SK-N-MC (cell line): ENCODE data around the gene PURA.

ENCODE experiments used
- DNase-seq: peaks from one replicate; pipeline ENCODE4 v3.0.0-alpha.2; 2011; ENCODE audit warnings: low read depth, low spot score
- H3K27ac ChIP-seq: fragments of 200-600 bp; sonication (generic); 2 replicates; pipeline ENCODE4 v1.5.1; 2016; ENCODE audit warnings: mixed run types
- H3K36me3 ChIP-seq: fragments of 200-600 bp; sonication (generic); 2 replicates; pipeline ENCODE4 v1.6.1; 2017; ENCODE audit warnings: antibody characterized with exemption, low read length, mixed read lengths; ENCODE audit not compliant: insufficient read depth
- H3K4me3 ChIP-seq: fragments of 200-600 bp; sonication (generic); 2 replicates; pipeline ENCODE4 v1.5.1; 2016
- H3K9ac ChIP-seq: fragments of 200-600 bp; sonication (generic); 2 replicates; pipeline ENCODE4 v1.8.0; 2017; ENCODE audit warnings: mixed run types, mixed read lengths; ENCODE audit not compliant: insufficient read length
- H3K9me3 ChIP-seq: fragments of 200-600 bp; sonication (generic); 2 replicates; pipeline ENCODE4 v1.6.1; 2017; ENCODE audit warnings: low read depth, mild to moderate bottlenecking, antibody characterized with exemption, low read length, moderate library complexity, mixed read lengths
- EZH2 ChIP-seq: fragments of 200-600 bp; sonication (generic); IDR thresholded peaks from one replicate; pipeline ENCODE4 v1.6.1; 2017; ENCODE audit warnings: antibody characterized with exemption
- FOXP2 ChIP-seq: optimal IDR thresholded peaks from 2 replicates; pipeline ENCODE3; 2011; ENCODE audit warnings: mild to moderate bottlenecking, moderate library complexity; ENCODE audit not compliant: insufficient read depth; ENCODE audit errors: extremely low read length, control extremely low read depth
- POLR2AphosphoS5 ChIP-seq: IDR thresholded peaks from 2 replicates; pipeline ENCODE4 v1.6.1; 2012; ENCODE audit warnings: mild to moderate bottlenecking, low read depth, low read length, borderline replicate concordance

The PURA gene

GRCh38 chr5:140141241-140141640, 27.3 kb downstream of the PURA start:
- H3K36me3 ChIP-seq, result no peaks in the 10 kb centered on the region
- no peak for TF ChIP-seq EZH2
- H3K9me3 ChIP-seq, result no peaks in the 10 kb centered on the region
- no peak overlapping the region for H3K4me3 ChIP-seq
- H3K9ac ChIP-seq, result no peak overlapping the region
- no peak overlapping the region for H3K27ac ChIP-seq
- no peak for DNase-seq

- DNase-seq, result no peak
- Histone ChIP-seq H3K36me3 (no peaks in the 10 kb centered on the region), H3K9me3 (no peaks in the 10 kb centered on the region), H3K9ac (no peak overlapping the region), H3K4me3 (no peak overlapping the region), H3K27ac (no peak overlapping the region)
- no peak for TF ChIP-seq POLR2AphosphoS5
- TF ChIP-seq EZH2, result no peak
- TF ChIP-seq FOXP2, result no peak
These were observed 28.3 kb downstream of the PURA start for GRCh38 chr5:140142246-140142645.

GRCh38 chr5:140142856-140143255, 28.9 kb downstream of the PURA start:
- no peak overlapping the region for H3K4me3 ChIP-seq
- no peak overlapping the region for H3K9ac ChIP-seq
- no peak overlapping the region for H3K27ac ChIP-seq
- no peaks in the 10 kb centered on the region for H3K36me3 ChIP-seq
- H3K9me3 ChIP-seq, result no peaks in the 10 kb centered on the region
- TF ChIP-seq FOXP2, result no peak
- no peak for TF ChIP-seq EZH2
- no peak for TF ChIP-seq POLR2AphosphoS5
- no peak for DNase-seq

DNA sequence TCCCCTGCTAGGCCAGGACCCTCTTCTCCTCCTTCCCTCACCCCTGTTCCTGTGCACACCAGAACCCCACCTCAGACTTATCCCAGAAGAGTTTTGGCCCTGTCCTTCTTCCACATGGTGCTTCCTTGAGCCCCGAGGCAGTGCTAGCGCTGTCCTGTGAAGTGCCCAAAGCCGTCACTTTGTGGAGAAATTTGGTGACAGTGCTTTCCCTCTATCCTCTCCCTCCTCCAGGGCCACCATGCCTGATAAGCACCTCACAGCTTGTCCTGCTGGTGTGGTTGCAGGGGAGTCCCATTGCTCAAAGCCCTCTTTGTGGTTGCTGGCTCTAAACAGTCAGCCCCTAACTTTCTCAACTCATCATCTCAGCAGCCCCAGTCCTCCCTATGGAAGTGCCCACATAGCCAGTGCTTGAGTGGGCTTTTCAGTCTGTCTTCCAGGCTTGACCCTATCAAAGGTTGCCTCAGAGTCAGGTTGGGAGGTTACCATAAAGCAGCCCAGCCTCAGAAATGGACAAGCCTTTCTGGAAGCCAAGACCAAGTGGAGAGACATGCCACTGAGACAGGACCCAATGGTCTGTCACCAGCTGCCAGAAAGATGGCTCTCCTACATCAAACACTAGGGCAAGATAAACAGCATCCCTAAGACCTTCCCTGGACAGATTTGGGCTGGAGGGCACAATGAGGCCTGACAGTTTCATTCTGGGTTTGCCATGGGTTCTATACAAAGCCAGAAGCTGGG, 29.8 kb downstream of the PURA start:
- Histone ChIP-seq H3K27ac (no peak overlapping the region), H3K36me3 (no peaks in the 10 kb centered on the region), H3K9ac (no peak overlapping the region), H3K9me3 (no peaks in the 10 kb centered on the region), H3K4me3 (no peak overlapping the region)
- no peak for DNase-seq
- TF ChIP-seq FOXP2 (no peak), POLR2AphosphoS5 (no peak), EZH2 (no peak)

GRCh38 chr5:140145256-140145655, 31.3 kb downstream of the PURA start:
- Histone ChIP-seq H3K9me3 (no peaks in the 10 kb centered on the region), H3K27ac (no peak overlapping the region), H3K36me3 (no peaks in the 10 kb centered on the region), H3K9ac (no peak overlapping the region), H3K4me3 (no peak overlapping the region)
- TF ChIP-seq FOXP2, result no peak
- no peak for TF ChIP-seq EZH2
- TF ChIP-seq POLR2AphosphoS5, result no peak
- no peak for DNase-seq

GRCh38 chr5:140145818-140146522, 32.1 kb downstream of the PURA start:
- TF ChIP-seq FOXP2, result no peak
- TF ChIP-seq POLR2AphosphoS5, result no peak
- TF ChIP-seq EZH2, result no peak
- Histone ChIP-seq H3K36me3 (no peaks in the 10 kb centered on the region), H3K27ac (no peak overlapping the region), H3K4me3 (no peak overlapping the region), H3K9ac (no peak overlapping the region), H3K9me3 (no peaks in the 10 kb centered on the region)
- no peak for DNase-seq

DNA sequence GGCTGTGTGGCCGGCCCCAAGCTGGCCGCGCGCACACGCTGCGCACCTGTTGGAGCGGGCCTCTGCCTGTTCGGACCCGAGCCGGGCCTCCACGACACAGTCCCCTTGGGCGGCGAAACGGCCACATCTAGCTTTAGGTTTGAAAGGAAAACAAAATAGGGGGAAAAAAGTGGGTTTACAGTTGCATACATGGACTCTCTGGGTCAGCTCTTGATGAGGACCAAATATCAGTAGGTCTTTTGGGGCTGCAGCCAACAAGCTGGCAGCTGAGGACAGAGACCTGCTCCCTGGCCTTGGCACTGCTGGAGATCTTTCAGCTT, 32.6 kb downstream of the PURA start:
- H3K36me3 ChIP-seq, result no peaks in the 10 kb centered on the region
- no peak overlapping the region for H3K9ac ChIP-seq
- no peak overlapping the region for H3K4me3 ChIP-seq
- no peaks in the 10 kb centered on the region for H3K9me3 ChIP-seq
- no peak overlapping the region for H3K27ac ChIP-seq
- no peak for TF ChIP-seq FOXP2
- no peak for TF ChIP-seq EZH2
- TF ChIP-seq POLR2AphosphoS5, result no peak
- DNase-seq, result no peak

DNA sequence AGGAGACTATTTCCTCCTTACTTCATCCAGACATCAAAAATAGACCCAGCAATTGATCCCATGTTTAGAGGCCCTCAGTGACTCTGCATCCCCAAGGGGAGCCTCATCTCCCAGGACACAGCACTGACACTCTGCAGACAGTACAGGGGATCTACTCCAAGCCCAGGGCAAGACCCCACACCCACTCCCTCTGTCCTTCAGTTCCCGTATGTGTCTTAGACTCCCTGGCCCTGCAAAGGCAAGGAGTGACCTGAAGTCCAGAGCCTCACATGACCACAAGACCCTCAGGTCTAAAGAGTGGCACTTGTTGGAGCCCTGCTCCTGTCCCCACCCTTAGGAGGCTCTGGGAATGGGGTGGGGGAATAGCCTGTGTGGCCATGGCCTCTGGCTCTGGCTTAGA, 33.6 kb downstream of the PURA start:
- H3K4me3 ChIP-seq, result no peak overlapping the region
- no peak overlapping the region for H3K27ac ChIP-seq
- H3K36me3 ChIP-seq, result no peaks in the 10 kb centered on the region
- no peaks in the 10 kb centered on the region for H3K9me3 ChIP-seq
- TF ChIP-seq POLR2AphosphoS5, result no peak
- TF ChIP-seq EZH2, result no peak
- TF ChIP-seq FOXP2, result no peak
- DNase-seq, result no peak
- H3K9ac ChIP-seq, result no peak overlapping the region

GRCh38 chr5:140148508-140148907, 34.6 kb downstream of the PURA start:
- no peak overlapping the region for H3K9ac ChIP-seq
- no peaks in the 10 kb centered on the region for H3K9me3 ChIP-seq
- DNase-seq, result no peak
- H3K27ac ChIP-seq, result no peak overlapping the region
- no peak overlapping the region for H3K4me3 ChIP-seq
- H3K36me3 ChIP-seq, result no peaks in the 10 kb centered on the region
- TF ChIP-seq EZH2 (no peak), POLR2AphosphoS5 (no peak), FOXP2 (no peak)
